Activated CD8-positive, alpha-beta memory T cell treated with anti-CD3 and anti-CD28 coated beads, Interleukin-2, amount 50 U/mL, for 1 hour (primary cell): ENCODE measurements around the gene LARGE1.

Experiments used
- DNase-seq: peaks from one replicate; pipeline ENCODE4 v3.0.0-alpha.2; 2020; ENCODE audit errors: extremely low read depth

Gene LARGE1

GRCh38 chr22:33728847-33729246, 191.4 kb downstream of the LARGE1 start:
- DNase-seq: no peak

GRCh38 chr22:33726294-33726734, 194.0 kb downstream of the LARGE1 start:
- DNase-seq: no peak

GRCh38 chr22:33723915-33724314, 196.4 kb downstream of the LARGE1 start:
- no peak for DNase-seq

- no peak for DNase-seq
Measured at GRCh38 chr22:33722816-33723215, 197.5 kb downstream of the LARGE1 start.

GRCh38 chr22:33720166-33720878, 200.0 kb downstream of the LARGE1 start:
- no peak for DNase-seq

GRCh38 chr22:33717694-33718396, 202.4 kb downstream of the LARGE1 start:
- no peak for DNase-seq

- no peak for DNase-seq
Measured at GRCh38 chr22:33715237-33715985, 204.9 kb downstream of the LARGE1 start.

GRCh38 chr22:33710326-33710725, 209.9 kb downstream of the LARGE1 start:
- no peak for DNase-seq

GRCh38 chr22:33707581-33707980, 212.7 kb downstream of the LARGE1 start:
- no peak for DNase-seq

- no peak for DNase-seq
Measured at GRCh38 chr22:33706100-33706499, 214.2 kb downstream of the LARGE1 start.

GRCh38 chr22:33699176-33699575, 221.1 kb downstream of the LARGE1 start:
- no peak for DNase-seq

GRCh38 chr22:33697640-33698039, 222.6 kb downstream of the LARGE1 start:
- no peak for DNase-seq

- no peak for DNase-seq
Measured at GRCh38 chr22:33691057-33691630, 229.1 kb downstream of the LARGE1 start.

- no peak for DNase-seq
Measured at GRCh38 chr22:33688903-33689302, 231.4 kb downstream of the LARGE1 start.

- DNase-seq: no peak
Measured at GRCh38 chr22:33687464-33687863, 232.8 kb downstream of the LARGE1 start.

- DNase-seq: no peak
Measured at GRCh38 chr22:33684087-33684486, 236.2 kb downstream of the LARGE1 start.

GRCh38 chr22:33682927-33683326, 237.3 kb downstream of the LARGE1 start:
- DNase-seq: no peak

GRCh38 chr22:33680632-33681031, 239.6 kb downstream of the LARGE1 start:
- DNase-seq: no peak

- no peak for DNase-seq
Measured at GRCh38 chr22:33678523-33678922, 241.8 kb downstream of the LARGE1 start.

GRCh38 chr22:33677536-33677935, 242.7 kb downstream of the LARGE1 start:
- no peak for DNase-seq

GRCh38 chr22:33674357-33674756, 245.9 kb downstream of the LARGE1 start:
- no peak for DNase-seq

- no peak for DNase-seq
Measured at GRCh38 chr22:33669746-33670145, 250.5 kb downstream of the LARGE1 start.
